Large intestine (tissue), 3 donors: ENCODE measurements around the gene PRXL2B. TPM values are rescaled to one million over a fixed set of nuclear protein-coding genes. Genes with fewer than 3 reads are reported as not detected.
"Not testable (repeated sequence)": the region's sequence is repeated elsewhere in the genome, so short reads cannot be mapped to it uniquely, and the experiment has no call there.

ENCODE experiments used
- DNase-seq, 2 donors: peaks; one replicate each; pipeline versions ENCODE4 v3.0.0 to v3.0.0-alpha.2; 2013
- H3K27ac ChIP-seq: one replicate; pipeline ENCODE4 v1.5.1; 2013; ENCODE audit warnings: low read length
- H3K27me3 ChIP-seq: 2 replicates; pipeline ENCODE4 v1.6.1; 2013; ENCODE audit warnings: low read length; ENCODE audit not compliant: control insufficient read depth, insufficient read depth
- H3K36me3 ChIP-seq: 2 replicates; pipeline ENCODE4 v1.6.1; 2013; ENCODE audit warnings: low read length; ENCODE audit not compliant: control insufficient read depth, insufficient read depth
- H3K4me1 ChIP-seq: one replicate; pipeline ENCODE4 v1.6.1; 2013; ENCODE audit warnings: low read length; ENCODE audit not compliant: control insufficient read depth, insufficient read depth
- H3K4me3 ChIP-seq: one replicate; pipeline ENCODE4 v1.5.1; 2013; ENCODE audit warnings: low read length
- H3K9me3 ChIP-seq: one replicate; pipeline ENCODE4 v1.6.1; 2013; ENCODE audit warnings: mild to moderate bottlenecking, low read depth, low read length, moderate library complexity; ENCODE audit not compliant: control insufficient read depth
- WGBS: methylation state at CpG from one replicate; pipeline ENCODE4 v1.1.5; 2013; ENCODE audit warnings: low lambda C conversion rate; ENCODE audit not compliant: insufficient coverage; 5-methylcytosine and 5-hydroxymethylcytosine counted together
- polyA plus RNA-seq: library from polyadenylated mRNA; unstranded; fragments of 120-200 nt; gene quantifications from one replicate; pipeline ENCODE4 v1.2.1, GENCODE V29; 2013

The PRXL2B gene
- polyA plus RNA-seq, 1 donor, result 120 TPM

GRCh38 chr1:2564006-2564814 lies 22.4 kb upstream of the PRXL2B start:
- Histone ChIP-seq H3K27ac (peak overlapping the region; percentile 75), H3K9me3 (peaks cover 4% of the 10 kb centered on the region), H3K27me3 (no peaks in the 10 kb centered on the region), H3K4me3 (no peak overlapping the region), H3K36me3 (peaks cover 49% of the 10 kb centered on the region), H3K4me1 (peaks cover 69% of the 10 kb centered on the region)
- no peak for DNase-seq
- no CpG with 5 or more reads among the region's 20 CpGs for WGBS

DNA sequence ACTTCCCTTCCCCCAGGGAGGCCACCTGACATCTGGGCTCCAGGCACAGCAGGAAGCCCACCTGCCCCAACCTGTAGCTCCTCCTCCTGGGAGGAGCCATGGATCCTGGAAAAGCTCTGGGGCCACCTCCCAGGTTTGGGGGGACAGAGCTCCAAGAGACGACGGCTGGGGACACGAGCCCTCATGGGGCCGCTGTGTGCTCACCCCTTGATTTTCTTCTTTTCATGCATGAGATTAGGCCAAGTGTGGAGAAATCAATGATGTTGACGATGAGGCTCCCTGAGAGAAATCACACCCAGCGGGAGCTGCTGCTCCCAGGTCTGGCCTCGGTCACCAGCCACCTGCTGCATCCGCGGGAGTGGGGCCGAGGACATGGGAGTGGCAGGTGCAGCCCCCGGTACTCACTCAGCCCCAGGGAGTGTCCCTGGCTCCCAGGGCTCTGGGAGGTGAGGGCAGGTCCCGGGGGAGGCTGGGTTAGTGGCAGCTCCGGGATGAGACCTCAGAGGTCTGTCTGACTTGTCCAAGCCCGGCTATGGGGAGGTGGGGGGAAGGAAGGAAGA lies 21.7 kb upstream of the PRXL2B start:
- Histone ChIP-seq H3K9me3 (peaks cover 4% of the 10 kb centered on the region), H3K27me3 (no peaks in the 10 kb centered on the region), H3K36me3 (peaks cover 42% of the 10 kb centered on the region), H3K4me3 (no peak overlapping the region), H3K27ac (peak overlapping the region; percentile 75), H3K4me1 (peaks cover 63% of the 10 kb centered on the region)
- peak; percentile 51 to 85 for DNase-seq
- WGBS, result 20% methylated on average over 1 of the region's 14 CpGs

- no peak for DNase-seq
- peaks cover 51% of the 10 kb centered on the region for H3K4me1 ChIP-seq
Measured at GRCh38 chr1:2566101-2567045, 20.2 kb upstream of the PRXL2B start.

DNA sequence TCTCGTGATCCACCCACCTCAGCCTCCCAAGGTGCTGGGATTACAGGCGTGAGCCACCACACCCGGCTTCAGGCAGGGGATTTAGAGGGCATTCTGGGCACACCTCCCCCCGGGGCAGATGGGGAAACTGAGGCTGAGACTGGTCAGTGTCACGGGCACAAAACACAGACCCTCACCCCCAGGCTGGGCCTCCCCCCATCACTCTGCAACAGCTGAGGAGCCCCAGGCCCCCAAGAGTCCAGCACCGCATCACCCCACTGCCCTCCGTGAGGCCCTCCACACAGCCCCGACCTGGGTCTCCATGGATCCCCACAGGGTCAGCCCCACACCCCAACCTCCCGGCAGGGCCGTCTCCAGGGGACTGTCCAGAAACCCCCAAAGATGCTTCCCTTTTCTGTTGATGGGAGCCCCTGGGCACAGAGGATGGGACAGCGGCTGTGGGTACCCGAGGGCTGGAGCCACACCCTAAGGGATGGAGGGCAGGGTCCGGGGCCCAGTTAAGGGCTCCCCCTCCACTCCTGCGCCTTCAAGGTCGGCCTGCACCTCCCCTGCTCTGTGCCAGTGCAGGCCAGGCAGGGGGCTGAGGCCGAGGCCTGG lies 19.4 kb upstream of the PRXL2B start:
- Histone ChIP-seq H3K27me3 (no peaks in the 10 kb centered on the region), H3K9me3 (peaks cover 17% of the 10 kb centered on the region), H3K4me1 (peaks cover 47% of the 10 kb centered on the region), H3K27ac (no peak overlapping the region), H3K36me3 (peaks cover 21% of the 10 kb centered on the region), H3K4me3 (no peak overlapping the region)
- DNase-seq, result no peak
- no CpG with 5 or more reads among the region's 16 CpGs for WGBS

More at GRCh38 chr1:2566101-2567045, 20.2 kb upstream of the PRXL2B start:
- Histone ChIP-seq H3K4me3 (no peak overlapping the region), H3K27ac (no peak overlapping the region), H3K36me3 (peaks cover 29% of the 10 kb centered on the region), H3K27me3 (no peaks in the 10 kb centered on the region), H3K9me3 (peaks cover 12% of the 10 kb centered on the region)
- WGBS, result 95% methylated on average over 4 of the region's 34 CpGs

GRCh38 chr1:2568187-2568816 lies 18.3 kb upstream of the PRXL2B start:
- not testable (repeated sequence) for H3K27me3 ChIP-seq, H3K4me3 ChIP-seq, DNase-seq, H3K27ac ChIP-seq
- Histone ChIP-seq H3K36me3 (peaks cover 10% of the 10 kb centered on the region), H3K9me3 (peaks cover 25% of the 10 kb centered on the region), H3K4me1 (peaks cover 36% of the 10 kb centered on the region)
- WGBS, result no CpG with 5 or more reads among the region's 17 CpGs

GRCh38 chr1:2569060-2569459 lies 17.5 kb upstream of the PRXL2B start:
- peaks cover 32% of the 10 kb centered on the region for H3K9me3 ChIP-seq
- no peak overlapping the region for H3K4me3 ChIP-seq
- H3K27ac ChIP-seq, result no peak overlapping the region
- peaks cover 28% of the 10 kb centered on the region for H3K4me1 ChIP-seq
- WGBS, result no CpG with 5 or more reads among the region's 17 CpGs
- H3K36me3 ChIP-seq, result peaks cover 3% of the 10 kb centered on the region
- no peak for DNase-seq
- no peaks in the 10 kb centered on the region for H3K27me3 ChIP-seq

DNA sequence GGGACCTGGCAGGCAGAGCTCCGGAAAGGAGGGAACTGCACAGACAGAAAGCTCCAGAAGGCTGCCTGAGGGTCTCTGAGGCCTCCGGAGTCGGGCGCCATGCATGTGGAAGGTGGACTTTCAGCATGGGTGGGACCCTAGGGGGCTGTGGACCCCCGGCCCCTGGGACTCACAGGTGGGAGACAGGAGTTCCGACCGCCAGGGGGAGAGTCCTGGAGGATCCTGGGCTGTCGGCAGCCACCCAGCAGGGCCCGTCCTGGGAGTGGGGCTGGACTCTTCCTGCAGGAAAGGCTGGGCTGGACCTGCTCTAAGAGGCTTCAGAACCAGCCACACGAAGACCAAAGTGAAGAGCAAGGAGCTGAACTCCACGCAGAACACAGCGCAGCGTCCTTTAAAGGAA lies 16.9 kb upstream of the PRXL2B start:
- peaks cover 38% of the 10 kb centered on the region for H3K9me3 ChIP-seq
- H3K27ac ChIP-seq, H3K27me3 ChIP-seq, H3K4me3 ChIP-seq, H3K36me3 ChIP-seq, DNase-seq: not testable (repeated sequence)
- no CpG with 5 or more reads among the region's 13 CpGs for WGBS
- H3K4me1 ChIP-seq, result peaks cover 23% of the 10 kb centered on the region

GRCh38 chr1:2570332-2570731 lies 16.2 kb upstream of the PRXL2B start:
- H3K4me3 ChIP-seq, result no peak overlapping the region
- peaks cover 42% of the 10 kb centered on the region for H3K9me3 ChIP-seq
- WGBS, result no CpG with 5 or more reads among the region's 17 CpGs
- no peaks in the 10 kb centered on the region for H3K36me3 ChIP-seq
- no peaks in the 10 kb centered on the region for H3K27me3 ChIP-seq
- DNase-seq, result no peak
- no peak overlapping the region for H3K27ac ChIP-seq
- H3K4me1 ChIP-seq, result peaks cover 23% of the 10 kb centered on the region

- H3K9me3 ChIP-seq, result peaks cover 42% of the 10 kb centered on the region
Measured at GRCh38 chr1:2571348-2571747, 15.2 kb upstream of the PRXL2B start.

More at GRCh38 chr1:2571348-2571747, 15.2 kb upstream of the PRXL2B start:
- no CpG with 5 or more reads among the region's 9 CpGs for WGBS
- no peak overlapping the region for H3K4me3 ChIP-seq
- H3K36me3 ChIP-seq, result no peaks in the 10 kb centered on the region
- H3K27ac ChIP-seq, result no peak overlapping the region
- H3K27me3 ChIP-seq, result no peaks in the 10 kb centered on the region
- H3K4me1 ChIP-seq, result peaks cover 21% of the 10 kb centered on the region
- peak in 1 of 2 donors; percentile 45 for DNase-seq
